Dedifferentiated amniotic fluid mesenchymal stem cell (primary cell): ENCODE results near the gene PNN.
"Not testable (repeated sequence)": the region's sequence is repeated elsewhere in the genome, so short reads cannot be mapped to it uniquely, and the experiment has no call there.

ENCODE experiments used
- DNase-seq: peaks from one replicate; pipeline ENCODE4 v3.0.0-alpha.2; 2016; ENCODE audit errors: extremely low spot score

The PNN gene

GRCh38 chr14:39174560-39175444 lies at the start of gene PNN:
Gene PNN, plus strand, starts transcription at chr14:39175254. Its CDS starts 26 bp downstream, at chr14:39175280.
- peak; percentile 100 for DNase-seq

GRCh38 chr14:39137835-39138234 lies 37.2 kb upstream of the PNN start:
- not testable (repeated sequence) for DNase-seq

GRCh38 chr14:39138440-39138839 lies 36.6 kb upstream of the PNN start:
- peak; percentile 16 for DNase-seq

GRCh38 chr14:39140170-39140569 lies 34.9 kb upstream of the PNN start:
- DNase-seq, result no peak

- DNase-seq, result not testable (repeated sequence)
Observed at GRCh38 chr14:39141623-39142022, 33.4 kb upstream of the PNN start.

- not testable (repeated sequence) for DNase-seq
Observed at GRCh38 chr14:39143226-39143625, 31.8 kb upstream of the PNN start.

- DNase-seq, result no peak
Observed at GRCh38 chr14:39145266-39145966, 29.6 kb upstream of the PNN start.

- no peak for DNase-seq
Observed at GRCh38 chr14:39154594-39155189, 20.4 kb upstream of the PNN start.

GRCh38 chr14:39157491-39157890 lies 17.6 kb upstream of the PNN start:
- no peak for DNase-seq

GRCh38 chr14:39158222-39158858 lies 16.7 kb upstream of the PNN start:
- no peak for DNase-seq

GRCh38 chr14:39160494-39160893 lies 14.6 kb upstream of the PNN start:
- DNase-seq, result no peak

GRCh38 chr14:39167797-39168320 lies 7.2 kb upstream of the PNN start:
- DNase-seq, result not testable (repeated sequence)

- DNase-seq, result no peak
Observed at GRCh38 chr14:39168591-39168990, 6.5 kb upstream of the PNN start.

- no peak for DNase-seq
Observed at GRCh38 chr14:39169541-39169900, 5.5 kb upstream of the PNN start.

- DNase-seq, result no peak
Observed at GRCh38 chr14:39173198-39173597, 1.9 kb upstream of the PNN start.

- no peak for DNase-seq
Observed at GRCh38 chr14:39175445-39176262, 600 bp downstream of the PNN start.

- no peak for DNase-seq
Observed at GRCh38 chr14:39176263-39177167, 1.5 kb downstream of the PNN start.

- DNase-seq, result no peak
Observed at GRCh38 chr14:39177168-39177545, 2.1 kb downstream of the PNN start.

GRCh38 chr14:39179042-39179441 lies 4.0 kb downstream of the PNN start:
- DNase-seq, result no peak

- no peak for DNase-seq
Observed at GRCh38 chr14:39180553-39180952, 5.5 kb downstream of the PNN start.
